ENCODE data around the gene CCDC184. TPM values are rescaled to one million over a fixed set of nuclear protein-coding genes. Genes with fewer than 3 reads are reported as not detected.

CCDC184 gene
- total RNA-seq: 0.29 and 0.32 TPM in 2 replicates
- long read RNA-seq: 0 reads

DNA sequence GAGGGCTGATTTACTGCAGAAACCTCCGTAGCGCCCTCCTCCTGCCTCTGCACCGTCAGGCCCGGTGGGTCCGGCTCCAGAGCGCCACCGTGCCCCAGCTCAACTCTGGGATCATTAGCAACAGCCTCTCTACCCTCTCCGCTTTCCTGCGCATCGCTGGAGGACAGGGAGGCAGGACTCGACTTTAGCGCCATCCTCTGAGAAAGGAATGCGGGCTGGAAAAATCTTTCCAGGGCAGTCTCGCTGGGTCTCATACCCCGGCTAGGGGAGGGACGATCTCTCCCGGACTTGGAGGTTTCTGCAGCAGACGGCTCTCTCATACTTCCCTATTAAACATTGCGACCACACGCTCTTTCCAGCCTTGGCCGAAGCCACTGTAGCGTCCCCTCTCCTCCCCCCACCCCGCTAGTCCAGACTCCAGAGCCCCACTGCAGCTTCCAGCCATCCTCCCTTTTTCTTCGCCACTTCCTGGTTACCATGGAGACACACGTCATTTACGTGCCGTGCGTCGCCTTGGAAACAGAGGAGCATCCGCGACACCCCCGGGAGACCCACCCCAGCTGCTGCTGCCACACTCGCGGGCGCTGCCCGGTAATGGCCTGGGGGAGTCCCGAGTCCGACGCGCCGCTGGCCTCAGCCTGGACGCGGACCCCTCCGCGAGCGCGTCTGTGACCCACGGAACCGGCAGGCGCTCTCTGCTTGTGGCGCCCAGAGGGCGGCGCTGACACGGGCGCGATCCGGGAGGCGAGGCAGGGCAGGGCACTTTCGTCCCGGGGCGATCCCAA, at the start of gene CCDC184:
Gene CCDC184, plus strand, starts transcription at position 554 of the 785 bp plus-strand sequence. CDS start 479 bp downstream, outside the sequence.
- TF ChIP-seq, protein P1, sequence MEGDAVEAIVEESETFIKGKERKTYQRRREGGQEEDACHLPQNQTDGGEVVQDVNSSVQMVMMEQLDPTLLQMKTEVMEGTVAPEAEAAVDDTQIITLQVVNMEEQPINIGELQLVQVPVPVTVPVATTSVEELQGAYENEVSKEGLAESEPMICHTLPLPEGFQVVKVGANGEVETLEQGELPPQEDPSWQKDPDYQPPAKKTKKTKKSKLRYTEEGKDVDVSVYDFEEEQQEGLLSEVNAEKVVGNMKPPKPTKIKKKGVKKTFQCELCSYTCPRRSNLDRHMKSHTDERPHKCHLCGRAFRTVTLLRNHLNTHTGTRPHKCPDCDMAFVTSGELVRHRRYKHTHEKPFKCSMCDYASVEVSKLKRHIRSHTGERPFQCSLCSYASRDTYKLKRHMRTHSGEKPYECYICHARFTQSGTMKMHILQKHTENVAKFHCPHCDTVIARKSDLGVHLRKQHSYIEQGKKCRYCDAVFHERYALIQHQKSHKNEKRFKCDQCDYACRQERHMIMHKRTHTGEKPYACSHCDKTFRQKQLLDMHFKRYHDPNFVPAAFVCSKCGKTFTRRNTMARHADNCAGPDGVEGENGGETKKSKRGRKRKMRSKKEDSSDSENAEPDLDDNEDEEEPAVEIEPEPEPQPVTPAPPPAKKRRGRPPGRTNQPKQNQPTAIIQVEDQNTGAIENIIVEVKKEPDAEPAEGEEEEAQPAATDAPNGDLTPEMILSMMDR (IDR thresholded peaks at IDR 0.05): peak; percentile 52
- Mint-ChIP-seq H3K9me3 (ENCODE audit: unreplicated experiment) (no peaks in the 10 kb centered on the region), H3K4me1 (ENCODE audit: unreplicated experiment) (peaks cover 10% of the 10 kb centered on the region), H3K27ac (ENCODE audit: unreplicated experiment) (peak within 1 kb of the TSS; percentile 67), H3K27me3 (ENCODE audit: unreplicated experiment) (peaks cover 78% of the 10 kb centered on the region), H3K4me3 (ENCODE audit: unreplicated experiment) (peak within 1 kb of the TSS; percentile 84), H3K36me3 (ENCODE audit: unreplicated experiment) (no peaks in the 10 kb centered on the region)
- no peak for DNase-seq (ENCODE audit: extremely low spot score, unreplicated experiment)

DNA sequence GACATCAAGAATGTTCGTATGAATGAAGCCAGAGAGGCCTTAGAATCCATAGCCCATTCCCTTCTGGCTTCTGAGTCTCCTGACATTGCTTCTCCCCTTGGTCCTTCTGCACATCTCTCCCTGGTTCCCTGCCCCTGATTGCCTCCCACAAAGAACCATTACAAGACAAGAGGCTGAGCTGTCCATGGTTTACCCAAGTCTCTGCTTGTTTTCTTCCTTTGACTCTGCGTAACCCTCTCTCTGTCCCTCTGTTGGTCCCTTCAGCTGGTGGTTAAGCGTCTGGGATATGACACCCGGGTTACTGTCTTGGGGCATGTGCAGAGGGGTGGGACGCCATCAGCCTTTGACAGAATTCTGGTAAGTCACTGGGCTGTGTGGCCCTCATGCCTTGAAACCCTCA, 48.4 kb upstream of the CCDC184 start:
- TF ChIP-seq, protein P1 (IDR thresholded peaks at IDR 0.05): no peak
- no peaks in the 10 kb centered on the region for H3K9me3 Mint-ChIP-seq (ENCODE audit: unreplicated experiment)
- no peak overlapping the region for H3K27ac Mint-ChIP-seq (ENCODE audit: unreplicated experiment)
- no peak overlapping the region for H3K4me3 Mint-ChIP-seq (ENCODE audit: unreplicated experiment)
- no peak for DNase-seq (ENCODE audit: extremely low spot score, unreplicated experiment)
- no peaks in the 10 kb centered on the region for H3K27me3 Mint-ChIP-seq (ENCODE audit: unreplicated experiment)
- peaks cover 51% of the 10 kb centered on the region for H3K36me3 Mint-ChIP-seq (ENCODE audit: unreplicated experiment)
- no peaks in the 10 kb centered on the region for H3K4me1 Mint-ChIP-seq (ENCODE audit: unreplicated experiment)

DNA sequence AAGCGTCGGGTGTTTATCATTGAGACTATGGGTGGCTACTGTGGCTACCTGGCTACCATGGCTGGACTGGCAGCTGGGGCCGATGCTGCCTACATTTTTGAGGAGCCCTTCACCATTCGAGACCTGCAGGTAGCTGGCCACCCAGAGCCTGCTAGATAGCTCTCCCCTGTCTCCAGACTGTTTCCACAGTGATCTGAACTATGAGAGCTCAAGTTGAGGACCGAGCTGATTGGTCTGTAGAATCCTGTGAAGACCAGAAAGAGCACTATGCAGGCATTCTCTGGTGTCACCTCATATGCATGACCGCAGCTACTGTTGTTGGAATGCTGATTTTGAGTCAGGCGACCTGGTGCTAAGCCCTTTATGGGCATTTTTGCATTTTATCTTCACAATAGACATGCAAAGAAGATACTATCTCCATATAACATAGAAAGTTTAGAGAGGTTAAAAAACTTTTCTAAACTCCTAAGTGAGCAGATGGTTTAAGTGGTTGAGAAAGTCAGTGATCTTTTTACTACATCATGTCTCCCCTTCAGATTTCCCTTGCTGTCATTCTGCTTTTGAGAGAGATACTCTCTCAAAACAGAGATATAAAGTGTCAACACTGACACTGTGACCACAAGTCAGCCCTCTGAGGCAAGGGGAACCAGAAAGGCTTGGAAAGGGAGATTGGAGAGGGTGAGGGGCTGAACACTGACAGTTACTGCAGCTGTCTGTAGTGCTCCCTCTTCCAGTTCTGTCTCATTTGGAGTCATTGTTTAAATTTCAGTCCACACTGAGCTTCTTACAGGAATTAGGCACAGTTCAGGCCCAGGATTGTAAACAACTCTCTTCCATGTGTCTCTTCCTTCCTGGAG, 40.4 kb upstream of the CCDC184 start:
- TF ChIP-seq, protein P1 (IDR thresholded peaks at IDR 0.05): no peak
- H3K27me3 Mint-ChIP-seq (ENCODE audit: unreplicated experiment): no peaks in the 10 kb centered on the region
- no peak for DNase-seq (ENCODE audit: extremely low spot score, unreplicated experiment)
- H3K4me3 Mint-ChIP-seq (ENCODE audit: unreplicated experiment): no peak overlapping the region
- H3K36me3 Mint-ChIP-seq (ENCODE audit: unreplicated experiment): peaks cover 39% of the 10 kb centered on the region
- H3K27ac Mint-ChIP-seq (ENCODE audit: unreplicated experiment): no peak overlapping the region
- peaks cover 2% of the 10 kb centered on the region for H3K4me1 Mint-ChIP-seq (ENCODE audit: unreplicated experiment)
- H3K9me3 Mint-ChIP-seq (ENCODE audit: unreplicated experiment): no peaks in the 10 kb centered on the region

DNA sequence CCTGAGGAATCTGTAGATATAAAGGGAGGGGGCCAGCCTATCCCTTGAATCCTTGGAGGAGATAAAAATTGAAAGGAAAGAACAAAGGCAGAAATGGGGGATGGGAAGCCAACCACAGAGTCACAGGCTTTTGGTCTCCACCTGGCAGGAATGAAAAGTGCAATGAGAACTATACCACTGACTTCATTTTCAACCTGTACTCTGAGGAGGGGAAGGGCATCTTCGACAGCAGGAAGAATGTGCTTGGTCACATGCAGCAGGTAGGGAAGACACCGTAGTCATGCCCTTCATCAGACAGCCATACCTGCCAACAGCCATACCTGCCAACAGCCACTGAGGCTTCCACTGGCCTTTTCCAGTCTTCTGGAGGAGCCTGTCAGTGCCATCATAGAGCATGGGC, 39.5 kb upstream of the CCDC184 start:
- DNase-seq (ENCODE audit: extremely low spot score, unreplicated experiment): no peak
- Mint-ChIP-seq H3K36me3 (ENCODE audit: unreplicated experiment) (peaks cover 45% of the 10 kb centered on the region), H3K9me3 (ENCODE audit: unreplicated experiment) (no peaks in the 10 kb centered on the region), H3K4me3 (ENCODE audit: unreplicated experiment) (no peak overlapping the region), H3K4me1 (ENCODE audit: unreplicated experiment) (peaks cover 5% of the 10 kb centered on the region), H3K27ac (ENCODE audit: unreplicated experiment) (no peak overlapping the region), H3K27me3 (ENCODE audit: unreplicated experiment) (no peaks in the 10 kb centered on the region)
- TF ChIP-seq, protein P1 (IDR thresholded peaks at IDR 0.05): no peak

DNA sequence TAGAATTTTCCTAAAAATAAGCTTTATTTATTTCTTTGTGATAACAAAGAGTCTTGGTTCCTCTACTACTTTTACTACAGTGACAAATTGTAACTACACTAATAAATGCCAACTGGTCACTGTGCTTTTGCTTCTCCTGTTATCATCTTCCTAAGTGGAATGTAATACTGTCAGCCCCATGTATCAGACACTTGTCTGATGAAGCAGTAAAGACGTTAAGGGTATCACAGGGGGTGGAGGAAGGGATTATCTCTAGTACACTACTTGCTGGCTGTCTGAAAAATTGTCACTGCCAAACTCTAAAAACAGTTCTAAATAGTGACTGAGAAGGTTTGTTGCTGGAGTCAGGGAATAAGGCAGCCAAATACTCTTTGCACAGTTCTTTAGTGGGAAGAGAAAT, 37.5 kb upstream of the CCDC184 start:
- Mint-ChIP-seq H3K9me3 (ENCODE audit: unreplicated experiment) (no peaks in the 10 kb centered on the region), H3K27ac (ENCODE audit: unreplicated experiment) (no peak overlapping the region), H3K4me1 (ENCODE audit: unreplicated experiment) (peaks cover 5% of the 10 kb centered on the region), H3K36me3 (ENCODE audit: unreplicated experiment) (peaks cover 55% of the 10 kb centered on the region), H3K4me3 (ENCODE audit: unreplicated experiment) (no peak overlapping the region), H3K27me3 (ENCODE audit: unreplicated experiment) (no peaks in the 10 kb centered on the region)
- TF ChIP-seq, protein P1 (IDR thresholded peaks at IDR 0.05): no peak
- DNase-seq (ENCODE audit: extremely low spot score, unreplicated experiment): no peak
